Activated CD8-positive, alpha-beta memory T cell treated with anti-CD3 and anti-CD28 coated beads for 48 hours (primary cell): ENCODE data around the gene HOXA5.

ENCODE experiments used
- DNase-seq, 3 experiments: peaks; one replicate each; pipeline ENCODE4 v3.0.0-alpha.2; 2020; ENCODE audit warnings: low read depth in 2 of 3, low spot score in 2 of 3

HOXA5 gene

GRCh38 chr7:27149842-27150567 is 6.5 kb upstream of the HOXA5 start:
- no peak for DNase-seq

GRCh38 chr7:27148756-27149641 is 5.5 kb upstream of the HOXA5 start:
- DNase-seq = no peak

GRCh38 chr7:27148031-27148755 is 4.7 kb upstream of the HOXA5 start:
- no peak for DNase-seq

- no peak for DNase-seq
Measured at GRCh38 chr7:27147199-27148030, 3.9 kb upstream of the HOXA5 start, which contains the start of gene HOXA6. HOXA6 (minus strand) TSS chr7:27147774; CDS start chr7:27147749, 25 bp downstream.

- DNase-seq = no peak
Measured at GRCh38 chr7:27146491-27147198, 3.2 kb upstream of the HOXA5 start.

- no peak for DNase-seq
Measured at GRCh38 chr7:27145914-27146412, 2.5 kb upstream of the HOXA5 start.

GRCh38 chr7:27145165-27145913 is 1.9 kb upstream of the HOXA5 start:
- no peak for DNase-seq

GRCh38 chr7:27144781-27145164 is 1.3 kb upstream of the HOXA5 start:
- no peak for DNase-seq

- no peak for DNase-seq
Measured at GRCh38 chr7:27143950-27144780, 684 bp upstream of the HOXA5 start.

GRCh38 chr7:27142580-27143022 is 880 bp downstream of the HOXA5 start:
- no peak for DNase-seq

GRCh38 chr7:27141923-27142579 is 1.4 kb downstream of the HOXA5 start:
- no peak for DNase-seq

GRCh38 chr7:27141137-27141922 is 2.2 kb downstream of the HOXA5 start:
- DNase-seq = no peak

GRCh38 chr7:27140126-27140857 is 3.2 kb downstream of the HOXA5 start:
- DNase-seq = no peak

GRCh38 chr7:27139334-27140125 is 4.0 kb downstream of the HOXA5 start:
- no peak for DNase-seq

GRCh38 chr7:27138985-27139333 is 4.5 kb downstream of the HOXA5 start:
- no peak for DNase-seq

- no peak for DNase-seq
Measured at GRCh38 chr7:27138472-27138871, 5.0 kb downstream of the HOXA5 start.
